Measurements from ENCODE around the gene SCRN3.
A peak's percentile ranks its signal among the peaks of the same experiment; 100 is the strongest.

SCRN3 gene

DNA sequence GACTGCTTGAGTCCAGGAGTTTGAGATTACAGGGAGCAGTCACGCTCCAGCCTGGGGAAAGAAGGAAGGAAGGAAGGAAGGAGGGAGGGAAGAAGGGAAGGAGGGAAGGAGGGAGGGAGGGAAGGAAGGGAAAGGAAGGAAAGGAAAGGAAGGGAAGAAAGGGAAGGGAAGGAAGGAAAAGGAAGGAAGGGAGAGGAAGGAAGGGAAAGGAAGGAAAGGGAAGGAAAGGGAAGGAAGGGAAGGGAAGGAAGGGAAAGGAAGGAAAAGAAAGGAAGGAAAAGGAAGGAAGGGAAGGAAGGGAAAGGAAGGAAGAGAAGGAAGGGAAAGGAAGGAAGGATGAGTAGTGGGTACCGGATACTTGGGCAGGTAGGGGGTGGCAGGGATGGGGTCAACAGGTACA lies 59.0 kb downstream of the SCRN3 start:
- TF ChIP-seq, protein P1, sequence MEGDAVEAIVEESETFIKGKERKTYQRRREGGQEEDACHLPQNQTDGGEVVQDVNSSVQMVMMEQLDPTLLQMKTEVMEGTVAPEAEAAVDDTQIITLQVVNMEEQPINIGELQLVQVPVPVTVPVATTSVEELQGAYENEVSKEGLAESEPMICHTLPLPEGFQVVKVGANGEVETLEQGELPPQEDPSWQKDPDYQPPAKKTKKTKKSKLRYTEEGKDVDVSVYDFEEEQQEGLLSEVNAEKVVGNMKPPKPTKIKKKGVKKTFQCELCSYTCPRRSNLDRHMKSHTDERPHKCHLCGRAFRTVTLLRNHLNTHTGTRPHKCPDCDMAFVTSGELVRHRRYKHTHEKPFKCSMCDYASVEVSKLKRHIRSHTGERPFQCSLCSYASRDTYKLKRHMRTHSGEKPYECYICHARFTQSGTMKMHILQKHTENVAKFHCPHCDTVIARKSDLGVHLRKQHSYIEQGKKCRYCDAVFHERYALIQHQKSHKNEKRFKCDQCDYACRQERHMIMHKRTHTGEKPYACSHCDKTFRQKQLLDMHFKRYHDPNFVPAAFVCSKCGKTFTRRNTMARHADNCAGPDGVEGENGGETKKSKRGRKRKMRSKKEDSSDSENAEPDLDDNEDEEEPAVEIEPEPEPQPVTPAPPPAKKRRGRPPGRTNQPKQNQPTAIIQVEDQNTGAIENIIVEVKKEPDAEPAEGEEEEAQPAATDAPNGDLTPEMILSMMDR (IDR thresholded peaks at IDR 0.05; ENCODE audit: insufficient read depth, missing control alignments), result no peak
- FAIRE-seq, result no peak
- DNase-seq (ENCODE audit: insufficient read length, low spot score), result no peak

DNA sequence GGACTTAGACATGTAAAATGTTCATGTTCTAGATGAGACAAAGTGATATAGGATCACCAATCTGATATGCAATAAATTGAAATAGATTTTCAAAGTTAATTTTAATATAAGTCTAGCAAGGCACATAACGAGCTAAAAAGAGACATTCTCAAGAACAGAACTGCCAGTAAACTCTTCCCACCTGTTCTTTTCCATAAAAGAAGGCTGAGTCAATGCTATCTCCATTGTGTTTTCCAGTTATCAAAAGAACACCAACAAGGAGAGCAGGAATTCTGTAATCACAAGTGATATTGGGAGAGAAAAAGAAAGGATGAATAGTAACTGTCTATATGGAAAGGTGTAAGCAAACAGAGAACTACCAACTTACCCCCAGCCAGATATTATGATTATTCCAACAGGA lies 65.7 kb downstream of the SCRN3 start:
- DNase-seq (ENCODE audit: insufficient read length, low spot score) (no peak), FAIRE-seq (no peak)
- TF ChIP-seq, protein P1 (IDR thresholded peaks at IDR 0.05; ENCODE audit: insufficient read depth, missing control alignments), result no peak

DNA sequence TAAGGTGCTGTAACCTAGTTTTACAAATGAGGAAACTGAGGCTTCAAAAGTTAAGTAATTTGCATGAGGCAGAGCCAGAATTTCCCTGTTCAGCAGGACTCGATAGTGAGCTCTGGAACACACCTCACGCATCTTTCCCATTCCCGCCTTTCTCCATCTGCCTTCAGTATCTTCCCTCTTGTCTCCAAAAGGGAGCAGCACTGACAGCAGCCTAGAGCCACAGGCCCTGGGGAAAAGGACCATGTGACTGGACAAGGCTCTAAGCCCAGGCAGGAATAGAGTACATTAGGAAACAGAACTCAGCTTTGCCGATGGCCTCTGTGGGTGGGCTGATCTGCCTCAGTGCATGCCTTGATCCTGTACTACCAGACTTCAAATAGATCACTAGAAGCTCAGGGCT lies 69.8 kb downstream of the SCRN3 start:
- DNase-seq (ENCODE audit: insufficient read length, low spot score), result no peak

DNA sequence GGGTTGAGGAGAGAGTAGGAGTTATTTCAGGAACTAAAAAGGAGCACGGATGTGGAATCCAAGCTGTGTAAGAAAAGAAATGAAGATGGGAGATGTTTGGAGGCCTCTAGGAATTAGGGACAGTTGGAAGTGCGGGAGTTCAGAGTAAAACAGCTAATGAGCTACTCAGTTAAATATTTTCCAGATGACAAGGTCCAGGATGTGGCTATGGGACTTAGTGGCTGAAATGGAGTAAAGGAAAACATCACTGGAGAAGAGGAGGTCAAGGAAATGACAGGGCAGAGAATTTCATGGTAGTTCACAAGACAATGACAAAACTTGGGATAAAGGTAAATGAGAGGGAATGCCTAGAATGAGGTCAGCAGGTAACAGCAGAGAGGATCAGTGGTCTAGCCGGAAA lies 78.3 kb downstream of the SCRN3 start:
- TF ChIP-seq, protein P1 (IDR thresholded peaks at IDR 0.05; ENCODE audit: insufficient read depth, missing control alignments), result no peak
- FAIRE-seq, result no peak
- DNase-seq (ENCODE audit: insufficient read length, low spot score), result no peak

More for the DNA sequence above, 69.8 kb downstream of the SCRN3 start:
- no peak for FAIRE-seq
- TF ChIP-seq, protein P1 (IDR thresholded peaks at IDR 0.05; ENCODE audit: insufficient read depth, missing control alignments), result peak; percentile 13

DNA sequence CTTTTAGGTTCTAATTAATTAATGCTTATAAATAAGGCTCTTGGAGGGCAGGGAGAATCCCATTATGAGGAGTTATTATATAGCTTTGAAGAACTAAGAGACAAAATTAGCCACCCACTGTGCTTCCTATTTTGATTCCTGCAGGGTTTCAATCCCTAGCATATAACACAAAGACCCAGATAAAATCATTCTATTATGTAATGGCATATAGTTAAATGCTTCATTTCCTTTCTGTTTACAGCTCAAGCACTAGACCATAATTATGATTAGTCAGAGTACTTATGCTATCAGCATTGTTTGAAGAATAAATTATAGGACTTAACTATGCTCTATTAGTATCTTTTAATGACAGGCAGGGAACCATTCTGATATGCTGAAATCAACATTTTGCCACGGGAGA lies 82.2 kb downstream of the SCRN3 start:
- DNase-seq (ENCODE audit: insufficient read length, low spot score) (no peak), FAIRE-seq (no peak)
- TF ChIP-seq, protein P1 (IDR thresholded peaks at IDR 0.05; ENCODE audit: insufficient read depth, missing control alignments), result no peak

Data from D721Med (cell line).